NOMO-1 treated with dmso at 0.1 percent for 144 hours (cell line): ENCODE results near the gene LRBA.
"Not testable (repeated sequence)": the region's sequence is repeated elsewhere in the genome, so short reads cannot be mapped to it uniquely, and the experiment has no call there.

Experiments used
- DNase-seq: peaks from one replicate; lab custom pipeline; 2025; ENCODE audit not compliant: unreplicated experiment; lab: John Stamatoyannopoulos, UW

LRBA gene

GRCh38 chr4:151014521-151015458 is at the start of gene LRBA:
LRBA (minus strand) TSS chr4:151015284; CDS start chr4:151014642, 642 bp downstream.
- peak; percentile 68 for DNase-seq

GRCh38 chr4:151063143-151063542 is 48.1 kb upstream of the LRBA start:
- not testable (repeated sequence) for DNase-seq

DNA sequence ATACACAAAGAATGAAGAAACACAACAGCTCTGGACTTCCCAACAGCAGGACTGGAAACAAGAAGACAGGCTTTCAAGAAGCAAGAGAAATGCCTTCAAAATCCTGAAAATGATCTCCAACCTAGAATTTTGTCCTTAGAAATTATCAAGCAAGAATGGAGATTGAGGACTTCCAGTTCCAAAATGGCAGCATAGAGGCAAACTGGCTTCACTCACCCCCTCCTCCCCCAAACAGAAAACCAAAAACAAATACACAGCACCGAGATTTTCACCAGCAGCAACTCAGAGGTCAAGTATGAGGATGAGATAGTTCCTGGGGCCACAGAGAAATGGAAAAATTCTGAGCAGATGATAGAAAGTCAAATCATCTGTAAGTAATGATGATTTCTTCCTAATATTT is 40.5 kb upstream of the LRBA start:
- no peak for DNase-seq

GRCh38 chr4:151052785-151053184 is 37.7 kb upstream of the LRBA start:
- no peak for DNase-seq

GRCh38 chr4:151049430-151049884 is 34.4 kb upstream of the LRBA start:
- DNase-seq = no peak

GRCh38 chr4:151048913-151049312 is 33.8 kb upstream of the LRBA start:
- DNase-seq = no peak

GRCh38 chr4:151046609-151047008 is 31.5 kb upstream of the LRBA start:
- DNase-seq = no peak

- DNase-seq = no peak
Measured at GRCh38 chr4:151045907-151046306, 30.8 kb upstream of the LRBA start.

DNA sequence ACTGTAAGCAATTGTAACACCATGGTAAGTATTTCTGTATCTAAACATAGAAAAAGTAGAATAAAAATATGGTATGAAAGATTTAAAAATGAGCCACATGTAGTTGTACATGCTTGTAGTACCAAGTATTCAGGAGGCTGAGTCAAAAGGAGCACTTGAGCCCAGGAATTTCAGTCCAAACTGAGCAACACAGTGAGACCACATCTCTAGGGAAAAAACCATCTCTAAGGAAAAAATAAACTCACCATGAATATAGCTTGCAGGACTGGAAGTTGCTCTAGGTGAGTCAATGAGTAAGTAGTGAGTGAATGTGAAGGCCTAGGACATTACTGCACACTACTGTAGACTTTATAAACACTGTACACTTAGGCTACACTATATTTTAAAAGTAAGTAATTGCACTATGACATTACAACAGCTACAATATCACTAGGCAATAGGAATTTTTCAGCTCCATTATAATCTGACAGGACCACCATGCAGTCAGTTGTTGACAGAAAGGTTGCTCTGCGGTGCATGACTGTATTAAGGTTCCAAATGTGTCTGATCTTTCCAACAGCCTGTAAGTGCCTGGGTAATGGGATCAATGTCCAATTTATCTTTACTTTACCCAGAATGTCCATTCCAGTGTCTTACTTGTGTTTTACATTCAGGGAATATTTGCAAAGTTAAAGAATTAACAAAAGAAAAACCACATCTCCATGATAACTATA is 28.9 kb upstream of the LRBA start:
- no peak for DNase-seq

- DNase-seq = no peak
Measured at GRCh38 chr4:151039733-151040132, 24.6 kb upstream of the LRBA start.

GRCh38 chr4:151038452-151039157 is 23.5 kb upstream of the LRBA start:
- DNase-seq = no peak

DNA sequence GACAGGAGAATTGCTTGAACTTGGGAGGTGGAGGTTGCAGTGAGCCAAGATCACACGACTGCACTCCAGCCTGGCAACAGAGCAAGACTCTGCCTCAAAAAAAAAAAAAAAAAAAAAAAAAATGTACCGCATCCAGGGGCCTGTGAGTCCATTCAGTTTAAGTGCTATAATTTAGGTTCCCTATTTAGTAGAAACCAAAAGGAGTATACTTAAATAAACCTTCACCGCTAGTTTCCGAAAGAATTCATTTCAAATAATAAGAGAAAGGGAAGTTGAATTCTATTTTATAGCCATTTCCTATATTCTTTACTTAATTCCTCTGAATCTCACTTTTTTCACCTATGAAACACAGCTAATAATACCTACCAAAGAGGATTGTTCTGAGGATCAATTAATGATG is 20.8 kb upstream of the LRBA start:
- peak; percentile 12 for DNase-seq

DNA sequence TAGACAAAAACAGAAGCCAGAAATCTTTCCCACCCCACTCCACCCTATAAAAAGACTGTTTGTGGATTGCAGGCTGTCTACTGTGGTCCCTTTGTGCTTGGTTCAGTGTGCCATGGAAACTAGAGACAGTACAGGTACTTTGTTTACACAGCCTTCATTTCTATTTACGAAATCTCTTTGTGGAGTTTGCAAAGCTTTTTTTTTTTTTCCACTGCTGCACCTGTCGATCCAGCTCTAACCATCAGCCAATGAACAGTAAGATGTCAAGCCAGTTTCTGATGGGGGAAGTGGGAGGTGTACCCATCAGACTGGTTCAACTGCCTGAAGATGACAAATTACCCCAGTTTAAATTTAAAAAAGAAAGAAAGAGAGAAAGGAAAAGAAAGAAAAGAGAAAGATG is 20.2 kb upstream of the LRBA start:
- DNase-seq = no peak

DNA sequence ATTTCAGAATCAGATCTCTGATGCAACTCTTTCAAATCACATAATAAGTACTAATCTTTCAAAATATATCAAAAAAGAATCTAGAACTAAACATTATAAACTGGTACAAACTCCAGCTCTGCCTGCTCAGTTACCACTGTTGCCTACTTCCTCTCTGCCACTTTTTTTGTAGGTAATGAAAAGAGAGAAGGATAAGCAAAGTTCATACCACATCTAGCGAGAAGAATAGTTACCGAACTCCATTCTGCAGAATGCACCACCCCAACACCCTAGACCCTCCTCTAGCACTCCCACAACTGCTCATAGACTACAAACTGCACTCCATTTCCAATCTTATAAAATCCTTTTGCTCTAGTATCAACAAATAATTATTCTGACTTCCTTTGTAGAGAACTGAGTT is 19.7 kb upstream of the LRBA start:
- no peak for DNase-seq

DNA sequence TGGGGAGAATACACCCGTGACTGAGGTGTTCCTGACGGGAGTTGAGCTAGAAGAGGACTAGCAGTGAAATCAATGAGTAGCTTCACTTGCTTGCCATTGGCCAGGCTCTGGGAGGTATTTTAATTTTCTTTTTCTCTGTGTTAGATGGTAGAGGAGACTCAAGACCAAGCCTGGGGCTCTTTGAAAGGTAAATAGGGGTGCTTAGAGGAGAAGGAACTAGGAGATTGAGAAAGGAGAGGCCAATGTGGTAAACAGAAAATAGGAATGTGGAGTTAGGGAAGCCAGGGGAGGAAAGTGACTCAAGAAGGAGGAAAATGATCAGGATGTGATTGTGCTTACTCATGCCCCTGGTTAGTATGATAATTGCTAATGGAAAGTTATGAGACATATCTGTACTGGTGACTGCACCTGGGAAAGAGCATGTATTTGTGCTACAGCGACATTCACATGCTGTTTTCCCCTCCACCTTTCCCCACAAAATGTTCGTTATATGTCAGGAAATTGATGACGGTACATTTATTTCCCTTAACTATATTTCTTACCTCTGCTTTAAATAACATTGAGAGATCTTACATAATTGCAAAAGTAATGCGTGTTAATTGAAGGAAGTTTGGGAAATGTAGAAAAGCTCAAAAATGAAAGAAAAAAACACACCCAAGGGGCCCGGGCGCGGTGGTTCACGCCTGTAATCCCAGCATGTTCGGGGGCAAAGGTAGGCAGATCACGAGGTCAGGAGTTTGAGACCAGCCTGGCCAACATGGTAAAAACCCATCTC is 16.9 kb upstream of the LRBA start:
- no peak for DNase-seq

DNA sequence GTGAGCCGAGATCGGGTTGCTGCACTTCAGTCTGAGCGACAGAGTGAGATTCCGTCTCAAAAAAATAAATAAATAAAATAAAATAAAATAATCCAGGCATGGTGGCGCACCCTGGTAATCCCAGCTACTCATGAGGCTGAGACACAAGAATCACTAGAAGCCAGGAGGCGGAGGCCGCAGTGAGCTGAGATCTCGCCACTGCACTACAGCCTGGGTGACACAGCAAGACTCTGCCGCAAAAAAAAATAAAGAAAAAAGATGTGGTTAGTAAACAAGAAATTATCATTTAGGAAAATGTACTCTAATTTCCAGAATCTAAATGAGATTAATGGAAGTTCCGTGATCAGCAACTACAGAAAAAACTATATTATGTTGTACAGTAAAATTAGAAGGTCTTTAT is 14.5 kb upstream of the LRBA start:
- DNase-seq = no peak

GRCh38 chr4:151029006-151029405 is 13.9 kb upstream of the LRBA start:
- DNase-seq = not testable (repeated sequence)

GRCh38 chr4:151025759-151026158 is 10.7 kb upstream of the LRBA start:
- no peak for DNase-seq

DNA sequence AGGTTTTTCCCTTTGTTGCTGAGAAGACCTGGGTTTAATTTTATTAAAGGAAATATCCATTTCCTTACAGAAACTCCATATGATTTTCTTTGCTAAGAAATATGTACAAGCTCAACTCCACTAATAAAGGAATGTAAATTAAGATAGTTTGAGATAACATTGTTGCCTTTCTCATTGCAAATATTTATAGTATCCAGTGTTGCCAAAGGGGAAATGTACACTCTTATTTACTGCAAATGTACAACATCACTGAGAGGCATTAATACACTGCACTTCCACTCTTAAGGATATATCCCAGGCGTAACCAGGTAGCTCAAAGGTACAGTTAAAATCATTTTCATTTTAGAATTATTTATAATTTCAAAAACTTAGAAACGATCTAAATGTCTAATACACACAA is 7.5 kb upstream of the LRBA start:
- no peak for DNase-seq

- no peak for DNase-seq
Measured at GRCh38 chr4:151021637-151022334, 6.7 kb upstream of the LRBA start.
